ENCODE results near the gene SYTL3.

Gene SYTL3

DNA sequence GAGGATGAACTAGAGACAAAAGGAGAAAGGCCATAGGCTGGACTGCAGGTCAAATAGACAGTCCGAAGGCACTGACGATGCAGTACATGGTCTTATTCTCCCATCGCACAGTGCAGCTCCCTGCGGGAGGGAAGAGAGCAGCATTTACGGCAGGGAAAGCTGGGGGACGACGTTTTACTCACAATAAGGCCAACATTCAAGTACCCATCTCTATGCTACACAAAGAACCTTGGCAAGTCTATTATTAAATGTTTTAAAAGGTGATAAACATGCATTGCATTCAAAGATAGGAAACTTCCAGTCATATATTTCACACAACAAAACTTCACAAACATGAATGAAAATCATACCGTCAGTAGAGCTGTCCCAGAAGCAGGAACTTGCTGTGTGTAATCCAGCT is 13.1 kb upstream of the SYTL3 start:
- Histone ChIP-seq H3K27ac (no peak overlapping the region), H3K4me3 (no peak overlapping the region)
- TF ChIP-seq CTCF (IDR thresholded peaks at IDR 0.05) = no peak
- no peak for DNase-seq (ENCODE audit: low spot score)

GRCh38 chr6:158638324-158638854 is 11.5 kb upstream of the SYTL3 start:
- H3K4me3 ChIP-seq = no peak overlapping the region
- H3K27ac ChIP-seq = peak overlapping the region in 1 of 2 donors; percentile 9
- TF ChIP-seq CTCF (IDR thresholded peaks at IDR 0.05) = no peak
- DNase-seq (ENCODE audit: low spot score) = no peak

GRCh38 chr6:158639056-158639455 is 10.8 kb upstream of the SYTL3 start:
- TF ChIP-seq CTCF (IDR thresholded peaks at IDR 0.05) = no peak
- DNase-seq (ENCODE audit: low spot score) = no peak
- H3K27ac ChIP-seq = peak overlapping the region in 1 of 2 donors; percentile 9
- H3K4me3 ChIP-seq = no peak overlapping the region

GRCh38 chr6:158640519-158640918 is 9.3 kb upstream of the SYTL3 start:
- H3K27ac ChIP-seq = no peak overlapping the region
- H3K4me3 ChIP-seq = no peak overlapping the region
- DNase-seq (ENCODE audit: low spot score) = no peak
- TF ChIP-seq CTCF (IDR thresholded peaks at IDR 0.05) = no peak

- peak overlapping the region; percentile 23 to 35 for H3K27ac ChIP-seq
- no peak for TF ChIP-seq CTCF (IDR thresholded peaks at IDR 0.05)
- H3K4me3 ChIP-seq = peak overlapping the region; percentile 92
- DNase-seq (ENCODE audit: low spot score) = no peak
These were observed 7.7 kb upstream of the SYTL3 start for GRCh38 chr6:158642097-158642601.

DNA sequence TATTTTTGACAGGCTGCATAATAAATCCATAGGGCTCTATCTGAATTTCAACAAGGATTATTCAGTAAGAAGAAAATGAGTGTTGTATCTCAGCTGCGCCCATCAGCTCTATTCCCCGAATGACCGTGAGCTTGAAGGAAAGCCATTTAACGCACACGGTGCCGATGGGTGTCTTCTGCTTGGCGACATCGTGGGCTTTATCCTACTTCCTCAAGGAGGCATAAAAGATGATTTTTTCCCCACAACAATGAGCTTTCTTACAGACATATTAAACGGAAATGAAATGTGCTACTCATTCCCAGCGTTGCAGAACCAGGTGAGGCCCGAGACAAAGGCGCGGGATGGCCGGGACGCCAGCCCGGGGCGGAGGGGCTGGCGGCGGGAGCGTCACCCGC is 6.0 kb upstream of the SYTL3 start:
- DNase-seq (ENCODE audit: low spot score) = no peak
- peak overlapping the region; percentile 95 to 99 for H3K27ac ChIP-seq
- no peak for TF ChIP-seq CTCF (IDR thresholded peaks at IDR 0.05)
- H3K4me3 ChIP-seq = peak overlapping the region; percentile 92

GRCh38 chr6:158644231-158645063 is 5.4 kb upstream of the SYTL3 start, which contains the start of gene DYNLT1:
Gene DYNLT1, minus strand, starts transcription at chr6:158644743. Its CDS starts 35 bp downstream, at chr6:158644708.
- no peak for TF ChIP-seq CTCF (IDR thresholded peaks at IDR 0.05)
- Histone ChIP-seq H3K4me3 (peak within 1 kb of the TSS; percentile 92), H3K27ac (peak within 1 kb of the TSS; percentile 95 to 99)
- DNase-seq (ENCODE audit: low spot score) = peak; percentile 96

Measured in coronary artery (tissue), 2 donors.